Breast epithelium (tissue), 3 donors: ENCODE measurements around the gene DRAXIN.

Experiments
- CTCF ChIP-seq, 3 donors: fragments of 450-650 bp; IDR thresholded peaks; one replicate each; pipeline ENCODE4 v1.5.1; 2016 to 2017; ENCODE audit warnings: antibody characterized with exemption in 3 of 3, mild to moderate bottlenecking in 3 of 3, moderate library complexity in 3 of 3
- POLR2A ChIP-seq: fragments of 450-650 bp; IDR thresholded peaks from one replicate; pipeline ENCODE4 v1.6.1; 2016; ENCODE audit warnings: antibody characterized with exemption, mild to moderate bottlenecking, moderate library complexity
- POLR2AphosphoS5 ChIP-seq, 3 donors: sonication (generic); formaldehyde crosslinking; IDR thresholded peaks; one replicate each; pipeline ENCODE4 v1.6.1; 2017; ENCODE audit warnings: antibody characterized with exemption in 3 of 3

- TF ChIP-seq POLR2A (no peak), CTCF (IDR thresholded peaks at IDR 0.05) (no peak), POLR2AphosphoS5 (IDR thresholded peaks at IDR 0.05) (no peak)
These were observed 28.5 kb downstream of the DRAXIN start for GRCh38 chr1:11720033-11720376.
